GM12878 (cell line): ENCODE measurements around the gene EBF3.

Source experiments
- POLR2AphosphoS5 ChIP-seq: IDR thresholded peaks from 2 replicates; pipeline ENCODE4 v1.6.1; 2011; ENCODE audit warnings: mild to moderate bottlenecking, low read length, inconsistent platforms
- TF ChIP-seq, protein P1 (sequence below): IDR thresholded peaks from 2 replicates; pipeline ENCODE4 v1.6.1; 2011; ENCODE audit warnings: low read depth, mild to moderate bottlenecking, low read length, moderate library complexity, borderline replicate concordance; ENCODE audit errors: extremely low read depth
- TF ChIP-seq, protein P2 (sequence below), 3 experiments: IDR thresholded peaks in 2 of 3; conservative IDR thresholded peaks in 1 of 3; 2 replicates each; pipeline ENCODE4 v1.5.1; 2011; ENCODE audit warnings: low read depth in 3 of 3, low read length in 3 of 3, mild to moderate bottlenecking in 3 of 3, control low read depth in 2 of 3, moderate library complexity in 2 of 3, inconsistent platforms in 1 of 3, mixed read lengths in 1 of 3; ENCODE audit not compliant: control insufficient read depth in 2 of 3, insufficient read depth in 1 of 3; ENCODE audit errors: extremely low read depth in 1 of 3
- TF ChIP-seq, protein P3 (sequence below): IDR thresholded peaks from 2 replicates; pipeline ENCODE4 v1.6.1; 2012; ENCODE audit warnings: mild to moderate bottlenecking, low read depth, low read length

- TF ChIP-seq, protein P1, sequence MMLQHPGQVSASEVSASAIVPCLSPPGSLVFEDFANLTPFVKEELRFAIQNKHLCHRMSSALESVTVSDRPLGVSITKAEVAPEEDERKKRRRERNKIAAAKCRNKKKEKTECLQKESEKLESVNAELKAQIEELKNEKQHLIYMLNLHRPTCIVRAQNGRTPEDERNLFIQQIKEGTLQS: no peak
- TF ChIP-seq, protein P2, sequence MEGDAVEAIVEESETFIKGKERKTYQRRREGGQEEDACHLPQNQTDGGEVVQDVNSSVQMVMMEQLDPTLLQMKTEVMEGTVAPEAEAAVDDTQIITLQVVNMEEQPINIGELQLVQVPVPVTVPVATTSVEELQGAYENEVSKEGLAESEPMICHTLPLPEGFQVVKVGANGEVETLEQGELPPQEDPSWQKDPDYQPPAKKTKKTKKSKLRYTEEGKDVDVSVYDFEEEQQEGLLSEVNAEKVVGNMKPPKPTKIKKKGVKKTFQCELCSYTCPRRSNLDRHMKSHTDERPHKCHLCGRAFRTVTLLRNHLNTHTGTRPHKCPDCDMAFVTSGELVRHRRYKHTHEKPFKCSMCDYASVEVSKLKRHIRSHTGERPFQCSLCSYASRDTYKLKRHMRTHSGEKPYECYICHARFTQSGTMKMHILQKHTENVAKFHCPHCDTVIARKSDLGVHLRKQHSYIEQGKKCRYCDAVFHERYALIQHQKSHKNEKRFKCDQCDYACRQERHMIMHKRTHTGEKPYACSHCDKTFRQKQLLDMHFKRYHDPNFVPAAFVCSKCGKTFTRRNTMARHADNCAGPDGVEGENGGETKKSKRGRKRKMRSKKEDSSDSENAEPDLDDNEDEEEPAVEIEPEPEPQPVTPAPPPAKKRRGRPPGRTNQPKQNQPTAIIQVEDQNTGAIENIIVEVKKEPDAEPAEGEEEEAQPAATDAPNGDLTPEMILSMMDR (IDR thresholded peaks at IDR 0.05 in 2 of 3, conservative IDR thresholded peaks at IDR 0.05 in 1 of 3; ENCODE audit: control insufficient read depth in 2 of 3, extremely low read depth in 1 of 3, insufficient read depth in 1 of 3, low read depth in 3 of 3, low read length in 3 of 3): no peak
- TF ChIP-seq POLR2AphosphoS5: no peak
- TF ChIP-seq, protein P3, sequence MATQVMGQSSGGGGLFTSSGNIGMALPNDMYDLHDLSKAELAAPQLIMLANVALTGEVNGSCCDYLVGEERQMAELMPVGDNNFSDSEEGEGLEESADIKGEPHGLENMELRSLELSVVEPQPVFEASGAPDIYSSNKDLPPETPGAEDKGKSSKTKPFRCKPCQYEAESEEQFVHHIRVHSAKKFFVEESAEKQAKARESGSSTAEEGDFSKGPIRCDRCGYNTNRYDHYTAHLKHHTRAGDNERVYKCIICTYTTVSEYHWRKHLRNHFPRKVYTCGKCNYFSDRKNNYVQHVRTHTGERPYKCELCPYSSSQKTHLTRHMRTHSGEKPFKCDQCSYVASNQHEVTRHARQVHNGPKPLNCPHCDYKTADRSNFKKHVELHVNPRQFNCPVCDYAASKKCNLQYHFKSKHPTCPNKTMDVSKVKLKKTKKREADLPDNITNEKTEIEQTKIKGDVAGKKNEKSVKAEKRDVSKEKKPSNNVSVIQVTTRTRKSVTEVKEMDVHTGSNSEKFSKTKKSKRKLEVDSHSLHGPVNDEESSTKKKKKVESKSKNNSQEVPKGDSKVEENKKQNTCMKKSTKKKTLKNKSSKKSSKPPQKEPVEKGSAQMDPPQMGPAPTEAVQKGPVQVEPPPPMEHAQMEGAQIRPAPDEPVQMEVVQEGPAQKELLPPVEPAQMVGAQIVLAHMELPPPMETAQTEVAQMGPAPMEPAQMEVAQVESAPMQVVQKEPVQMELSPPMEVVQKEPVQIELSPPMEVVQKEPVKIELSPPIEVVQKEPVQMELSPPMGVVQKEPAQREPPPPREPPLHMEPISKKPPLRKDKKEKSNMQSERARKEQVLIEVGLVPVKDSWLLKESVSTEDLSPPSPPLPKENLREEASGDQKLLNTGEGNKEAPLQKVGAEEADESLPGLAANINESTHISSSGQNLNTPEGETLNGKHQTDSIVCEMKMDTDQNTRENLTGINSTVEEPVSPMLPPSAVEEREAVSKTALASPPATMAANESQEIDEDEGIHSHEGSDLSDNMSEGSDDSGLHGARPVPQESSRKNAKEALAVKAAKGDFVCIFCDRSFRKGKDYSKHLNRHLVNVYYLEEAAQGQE: no peak
Measured at GRCh38 chr10:129992356-129992755, 28.3 kb upstream of the EBF3 start.
